ENCODE measurements around the gene SYNE2.

SYNE2 gene

GRCh38 chr14:63963439-63963838, 110.6 kb downstream of the SYNE2 start:
- DNase-seq (ENCODE audit: low read depth) = no peak

GRCh38 chr14:63964113-63964512, 111.3 kb downstream of the SYNE2 start:
- DNase-seq (ENCODE audit: low read depth) = no peak

DNA sequence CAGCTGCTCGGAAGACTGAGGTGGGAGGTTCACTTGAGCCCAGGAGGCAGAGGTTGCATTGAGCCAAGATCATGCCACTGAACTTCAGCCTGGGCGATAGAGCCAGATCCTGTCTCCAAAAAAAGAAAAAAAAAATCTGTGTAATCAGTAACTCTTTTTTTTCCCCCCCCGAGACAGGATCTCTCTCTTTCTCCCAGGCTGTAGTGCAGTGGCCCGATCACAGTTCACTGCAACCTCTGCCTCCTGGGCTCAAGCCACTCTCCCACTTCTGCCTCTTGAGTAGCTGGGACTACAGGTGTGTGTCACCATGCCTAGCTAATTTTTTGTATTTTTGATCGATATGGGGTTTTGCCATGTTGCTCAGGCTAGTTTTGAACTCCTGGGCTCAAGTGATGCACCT, 113.6 kb downstream of the SYNE2 start:
- no peak for DNase-seq (ENCODE audit: low read depth)

DNA sequence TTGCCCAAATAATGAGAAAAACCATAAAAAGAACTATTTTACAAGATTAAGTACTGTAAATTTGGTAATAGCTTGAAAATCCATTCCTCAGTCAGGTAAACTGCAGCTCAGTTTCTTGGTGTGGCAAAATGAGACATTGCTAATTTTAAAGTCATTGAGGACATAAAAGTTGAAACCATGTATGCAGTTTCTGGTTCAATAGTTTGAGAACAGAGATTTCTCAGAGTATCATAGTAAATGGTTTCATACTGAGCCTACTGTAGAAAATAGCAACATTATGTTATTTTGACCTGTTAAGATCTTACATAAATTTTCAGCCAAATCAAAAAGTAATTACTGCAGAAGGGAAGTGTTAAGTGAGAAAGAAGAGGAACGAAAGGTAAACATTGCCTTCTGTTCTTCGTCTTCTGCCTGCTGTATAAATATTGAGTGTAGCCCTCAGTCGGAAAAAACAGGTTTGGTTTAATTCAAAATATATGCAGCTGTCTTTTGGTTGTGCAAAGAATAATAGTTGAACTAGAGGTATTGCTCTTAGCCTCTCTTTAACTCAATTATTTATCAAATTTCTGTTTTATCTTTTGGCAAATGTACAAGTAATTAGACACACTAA, 119.6 kb downstream of the SYNE2 start:
- no peak for DNase-seq (ENCODE audit: low read depth)

GRCh38 chr14:63974176-63974575, 121.4 kb downstream of the SYNE2 start:
- no peak for DNase-seq (ENCODE audit: low read depth)

DNA sequence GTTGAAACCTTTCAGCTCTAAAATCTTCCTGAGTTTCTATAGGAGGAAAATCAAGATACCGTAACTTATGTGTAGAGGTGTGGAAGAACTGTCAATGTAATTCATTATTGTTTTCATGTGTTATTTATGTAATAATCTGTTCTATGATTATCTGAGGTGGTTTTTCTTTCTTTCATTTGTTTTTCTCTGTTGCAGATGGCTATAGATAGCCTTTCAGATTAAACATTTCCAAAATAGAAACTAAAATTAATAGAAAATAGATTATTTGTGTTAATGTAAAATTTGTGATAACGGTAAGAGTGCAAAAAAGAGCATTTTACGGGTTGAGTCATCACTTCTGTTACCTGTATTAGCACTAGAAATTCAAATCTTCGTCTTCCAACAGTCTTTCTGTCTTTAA, 128.8 kb downstream of the SYNE2 start:
- DNase-seq (ENCODE audit: low read depth) = no peak

DNA sequence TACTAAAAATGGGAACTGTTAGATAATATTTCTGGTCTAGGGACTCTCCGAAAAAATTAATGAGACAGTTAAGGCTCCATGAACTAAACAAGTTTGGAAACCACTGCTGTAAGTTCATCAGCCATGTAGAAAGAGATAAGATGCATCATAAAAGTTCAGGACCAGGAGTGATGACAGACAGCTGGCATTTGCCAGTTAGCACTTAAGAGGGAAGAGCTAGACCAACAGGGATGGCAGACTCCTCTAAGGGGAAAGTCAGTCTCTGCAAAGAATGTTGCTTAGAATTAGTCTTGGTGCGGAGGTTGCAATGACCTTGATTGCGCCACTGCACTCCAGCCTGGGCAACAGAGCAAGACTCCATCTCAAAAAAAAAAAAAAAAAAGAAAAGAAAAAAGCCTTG, 129.4 kb downstream of the SYNE2 start:
- no peak for DNase-seq (ENCODE audit: low read depth)

DNA sequence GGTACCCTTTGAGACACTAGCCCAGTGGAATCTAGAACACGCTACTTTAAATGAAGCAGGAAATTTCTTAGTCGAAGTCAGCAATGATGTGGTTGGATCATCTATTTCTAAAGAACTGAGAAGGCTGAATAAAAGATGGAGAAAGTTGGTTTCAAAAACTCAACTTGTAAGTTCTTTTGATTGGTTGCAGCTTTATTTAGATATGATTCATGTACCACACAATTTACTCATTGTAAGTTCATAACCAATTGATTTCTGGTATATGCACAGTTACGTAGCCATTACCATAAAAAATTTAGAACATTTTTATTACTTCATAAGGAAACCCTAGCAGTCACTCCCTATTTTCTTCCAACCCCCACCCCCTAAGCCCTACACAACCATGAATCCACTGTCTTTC, 129.8 kb downstream of the SYNE2 start:
- DNase-seq (ENCODE audit: low read depth) = no peak

GRCh38 chr14:63986789-63987533, 134.2 kb downstream of the SYNE2 start:
- no peak for DNase-seq (ENCODE audit: low read depth)

- DNase-seq (ENCODE audit: low read depth) = no peak
These were observed 135.8 kb downstream of the SYNE2 start for GRCh38 chr14:63988579-63988978.

GRCh38 chr14:63991833-63992232, 139.0 kb downstream of the SYNE2 start:
- DNase-seq (ENCODE audit: low read depth) = no peak

GRCh38 chr14:63992858-63993257, 140.1 kb downstream of the SYNE2 start:
- no peak for DNase-seq (ENCODE audit: low read depth)

- no peak for DNase-seq (ENCODE audit: low read depth)
These were observed 141.2 kb downstream of the SYNE2 start for GRCh38 chr14:63993992-63994391.

DNA sequence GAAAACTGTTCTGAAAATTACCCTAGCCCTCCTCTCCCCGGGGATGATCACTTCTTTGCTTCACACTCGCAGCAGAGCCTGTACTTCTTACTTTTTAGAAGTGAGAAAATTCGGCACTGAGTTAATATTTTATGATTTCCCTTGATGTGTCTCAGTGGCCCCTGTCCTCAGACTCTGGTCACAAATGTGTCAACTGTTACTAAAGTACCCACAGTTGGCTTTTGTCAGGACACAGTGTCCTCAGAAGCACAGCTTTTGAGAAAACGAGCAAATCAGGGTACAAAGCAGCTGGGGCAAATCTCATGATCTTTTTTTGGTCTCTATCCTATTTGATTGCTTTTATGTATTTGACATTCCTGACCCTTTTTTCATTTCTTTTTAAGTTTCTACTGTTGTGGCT, 142.5 kb downstream of the SYNE2 start:
- DNase-seq (ENCODE audit: low read depth) = no peak

DNA sequence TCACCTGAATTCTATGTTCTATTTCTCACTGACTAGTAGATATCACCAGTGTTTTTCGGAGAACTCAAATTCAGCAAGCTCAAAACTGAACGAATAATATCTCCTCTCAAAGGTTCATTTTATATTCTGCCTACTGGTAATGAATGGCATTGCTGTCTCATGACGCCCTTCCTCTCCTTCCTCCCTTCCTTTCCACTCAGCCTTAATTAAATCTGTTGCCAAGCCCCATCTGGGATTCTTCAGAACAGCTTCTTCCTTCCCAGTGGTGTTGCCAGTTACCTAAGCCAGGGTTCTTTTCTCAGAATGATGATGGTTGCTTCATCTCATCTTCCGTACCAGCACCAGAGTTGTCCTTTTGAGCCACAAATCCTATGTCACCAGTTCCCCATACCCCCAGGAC, 143.2 kb downstream of the SYNE2 start:
- no peak for DNase-seq (ENCODE audit: low read depth)

- no peak for DNase-seq (ENCODE audit: low read depth)
These were observed 143.9 kb downstream of the SYNE2 start for GRCh38 chr14:63996625-63997220.

GRCh38 chr14:64000749-64001148, 147.9 kb downstream of the SYNE2 start:
- DNase-seq (ENCODE audit: low read depth) = no peak

DNA sequence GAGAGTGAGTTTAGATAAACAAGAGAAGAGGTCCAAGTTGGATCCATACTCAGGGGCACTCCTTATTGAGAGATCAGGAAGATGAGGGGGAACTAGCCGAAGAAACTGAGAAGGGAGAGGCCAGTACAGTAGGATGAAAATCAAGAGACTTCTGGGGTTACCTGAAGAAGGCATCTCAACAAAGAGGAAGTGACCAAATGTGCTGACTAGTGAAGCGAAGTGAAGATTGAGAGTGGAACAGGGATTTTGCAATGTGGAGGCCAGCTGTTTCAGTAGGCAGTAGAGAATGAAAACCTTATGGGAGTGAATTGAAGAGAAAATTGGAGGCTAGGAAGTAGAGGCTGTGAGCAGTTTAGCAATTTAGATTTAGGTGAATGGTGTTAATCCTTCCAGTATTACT, 153.0 kb downstream of the SYNE2 start:
- no peak for DNase-seq (ENCODE audit: low read depth)

GRCh38 chr14:64008016-64008415, 155.2 kb downstream of the SYNE2 start:
- DNase-seq (ENCODE audit: low read depth) = no peak

GRCh38 chr14:64012003-64012402, 159.2 kb downstream of the SYNE2 start:
- no peak for DNase-seq (ENCODE audit: low read depth)

GRCh38 chr14:64012720-64013119, 159.9 kb downstream of the SYNE2 start:
- DNase-seq (ENCODE audit: low read depth) = no peak

GRCh38 chr14:64025479-64025878, 172.7 kb downstream of the SYNE2 start:
- no peak for DNase-seq (ENCODE audit: low read depth)

DNA sequence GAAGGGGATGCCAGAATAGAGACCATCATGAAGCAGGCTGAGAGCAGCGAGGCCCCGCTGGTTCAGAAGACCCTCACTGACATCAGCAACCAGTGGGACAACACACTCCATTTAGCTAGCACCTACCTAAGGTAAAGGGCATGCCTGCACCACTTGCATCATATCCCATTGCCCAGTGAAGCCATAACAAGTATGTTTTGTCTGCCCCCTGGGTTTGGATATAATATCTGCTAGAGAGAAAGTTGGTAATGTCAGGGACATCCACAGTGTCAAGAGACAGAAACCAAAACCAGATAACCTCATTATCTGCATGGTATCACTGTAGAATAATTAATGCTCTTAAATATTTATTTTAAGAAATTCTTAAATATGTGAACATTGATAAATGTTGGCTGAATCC, 173.8 kb downstream of the SYNE2 start:
- no peak for DNase-seq (ENCODE audit: low read depth)

DNA sequence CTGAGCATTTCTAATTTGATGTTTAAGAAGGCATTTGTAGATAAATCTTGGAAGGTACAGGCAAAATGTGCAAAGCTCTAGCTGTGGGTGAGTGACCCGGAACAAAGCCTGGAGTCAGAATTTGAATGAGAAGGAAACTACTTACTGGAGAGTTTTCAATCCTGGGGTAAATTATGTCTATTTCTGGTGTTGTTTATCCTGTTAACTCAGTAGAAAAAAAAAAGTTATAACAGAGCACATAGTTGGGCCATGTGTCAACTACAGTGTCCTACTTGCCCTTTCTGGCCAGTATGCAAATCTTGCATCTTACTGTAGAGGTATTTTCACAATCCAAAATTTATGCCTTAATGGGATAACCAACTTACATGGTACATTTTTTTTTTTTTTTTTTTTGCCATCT, 182.3 kb downstream of the SYNE2 start:
- DNase-seq (ENCODE audit: low read depth) = no peak
